ENCODE data around the gene CEP44.

DNA sequence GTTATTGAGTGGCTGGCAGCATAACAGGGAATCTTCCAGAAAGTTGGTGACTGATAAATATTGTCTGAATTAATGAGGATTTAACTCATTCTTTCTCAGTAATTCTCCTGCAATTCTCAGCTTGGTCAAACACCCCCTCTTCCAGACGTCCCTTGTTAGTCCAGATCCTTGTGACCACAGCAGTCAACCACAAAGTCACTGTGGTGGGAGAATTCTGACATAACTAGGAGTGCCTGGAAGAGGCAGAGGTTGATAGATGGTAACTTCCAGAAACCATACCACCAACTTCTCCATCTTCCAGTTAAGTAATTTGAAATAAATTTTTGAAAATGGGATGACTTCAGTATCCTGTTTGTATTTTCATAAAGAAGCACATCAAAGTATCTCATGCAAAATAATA is 90.1 kb downstream of the CEP44 start:
- TF ChIP-seq, protein P1, sequence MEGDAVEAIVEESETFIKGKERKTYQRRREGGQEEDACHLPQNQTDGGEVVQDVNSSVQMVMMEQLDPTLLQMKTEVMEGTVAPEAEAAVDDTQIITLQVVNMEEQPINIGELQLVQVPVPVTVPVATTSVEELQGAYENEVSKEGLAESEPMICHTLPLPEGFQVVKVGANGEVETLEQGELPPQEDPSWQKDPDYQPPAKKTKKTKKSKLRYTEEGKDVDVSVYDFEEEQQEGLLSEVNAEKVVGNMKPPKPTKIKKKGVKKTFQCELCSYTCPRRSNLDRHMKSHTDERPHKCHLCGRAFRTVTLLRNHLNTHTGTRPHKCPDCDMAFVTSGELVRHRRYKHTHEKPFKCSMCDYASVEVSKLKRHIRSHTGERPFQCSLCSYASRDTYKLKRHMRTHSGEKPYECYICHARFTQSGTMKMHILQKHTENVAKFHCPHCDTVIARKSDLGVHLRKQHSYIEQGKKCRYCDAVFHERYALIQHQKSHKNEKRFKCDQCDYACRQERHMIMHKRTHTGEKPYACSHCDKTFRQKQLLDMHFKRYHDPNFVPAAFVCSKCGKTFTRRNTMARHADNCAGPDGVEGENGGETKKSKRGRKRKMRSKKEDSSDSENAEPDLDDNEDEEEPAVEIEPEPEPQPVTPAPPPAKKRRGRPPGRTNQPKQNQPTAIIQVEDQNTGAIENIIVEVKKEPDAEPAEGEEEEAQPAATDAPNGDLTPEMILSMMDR (conservative IDR thresholded peaks at IDR 0.05; ENCODE audit: low read length) = no peak
- no peak for TF ChIP-seq EZH2phosphoT487 (IDR thresholded peaks at IDR 0.05; ENCODE audit: borderline replicate concordance, low read depth, low read length)
